Astrocyte (in vitro differentiated cells and primary cell): ENCODE data around the gene ENHO. TPM values are rescaled to one million over a fixed set of nuclear protein-coding genes. Genes with fewer than 3 reads are reported as not detected.
"Not testable (repeated sequence)": the region's sequence is repeated elsewhere in the genome, so short reads cannot be mapped to it uniquely, and the experiment has no call there.

Experiments
- DNase-seq: peaks from one replicate; pipeline ENCODE4 v3.0.0-alpha.2; 2010; ENCODE audit warnings: low read depth
- FAIRE-seq: peaks from 2 replicates; lab custom pipeline; 2011; peaks lifted over from hg19 to GRCh38; lab: Jason Lieb, UNC
- H2AFZ ChIP-seq: 2 replicates; pipeline ENCODE4 v1.6.0; 2012; ENCODE audit warnings: low read depth, low read length, inconsistent platforms
- H3K27ac ChIP-seq: 2 replicates; pipeline ENCODE4 v1.5.1; 2011; ENCODE audit warnings: low read depth, low read length, inconsistent platforms
- H3K27me3 ChIP-seq: 2 replicates; pipeline ENCODE4 v1.6.0; 2011; ENCODE audit warnings: low read length, inconsistent platforms; ENCODE audit not compliant: insufficient read depth
- H3K36me3 ChIP-seq: 2 replicates; pipeline ENCODE4 v1.5.1; 2011; ENCODE audit warnings: low read length, inconsistent platforms; ENCODE audit not compliant: insufficient read depth
- H3K4me1 ChIP-seq: 2 replicates; pipeline ENCODE4 v1.5.1; 2011; ENCODE audit warnings: low read length, inconsistent platforms; ENCODE audit not compliant: insufficient read depth
- H3K4me2 ChIP-seq: 2 replicates; pipeline ENCODE4 v1.6.0; 2012; ENCODE audit warnings: low read length, inconsistent platforms
- H3K4me3 ChIP-seq: 2 replicates; pipeline ENCODE4 v1.5.1; 2011; ENCODE audit warnings: low read depth, mild to moderate bottlenecking, low read length, inconsistent platforms; ENCODE audit not compliant: insufficient read depth
- H3K79me2 ChIP-seq: 2 replicates; pipeline ENCODE4 v1.6.0; 2012; ENCODE audit warnings: mild to moderate bottlenecking, low read length, inconsistent platforms; ENCODE audit not compliant: insufficient read depth
- H3K9ac ChIP-seq: 2 replicates; pipeline ENCODE4 v1.6.0; 2012; ENCODE audit warnings: mild to moderate bottlenecking, low read length, inconsistent platforms
- H3K9me3 ChIP-seq: 2 replicates; pipeline ENCODE4 v1.5.1; 2012; ENCODE audit warnings: low read depth, mild to moderate bottlenecking, low read length, inconsistent platforms; ENCODE audit not compliant: insufficient read depth
- H4K20me1 ChIP-seq: 2 replicates; pipeline ENCODE4 v1.6.0; 2012; ENCODE audit warnings: low read length, inconsistent platforms; ENCODE audit not compliant: insufficient read depth
- H3K27ac Mint-ChIP-seq: one replicate; pipeline ENCODE4 v1.8.0; 2021; ENCODE audit warnings: mild to moderate bottlenecking, mixed read lengths; ENCODE audit not compliant: unreplicated experiment
- H3K27me3 Mint-ChIP-seq: one replicate; pipeline ENCODE4 v1.8.0; 2021; ENCODE audit warnings: low read depth, mixed read lengths; ENCODE audit not compliant: unreplicated experiment
- H3K36me3 Mint-ChIP-seq: one replicate; pipeline ENCODE4 v1.8.0; 2021; ENCODE audit warnings: low read depth, mixed read lengths; ENCODE audit not compliant: unreplicated experiment
- H3K4me1 Mint-ChIP-seq: one replicate; pipeline ENCODE4 v1.8.0; 2021; ENCODE audit warnings: low read depth, mixed read lengths; ENCODE audit not compliant: unreplicated experiment
- H3K4me3 Mint-ChIP-seq: one replicate; pipeline ENCODE4 v1.8.0; 2021; ENCODE audit warnings: mild to moderate bottlenecking, moderate library complexity, mixed read lengths; ENCODE audit not compliant: unreplicated experiment
- H3K9me3 Mint-ChIP-seq: one replicate; pipeline ENCODE4 v1.8.0; 2021; ENCODE audit warnings: mild to moderate bottlenecking, mixed read lengths; ENCODE audit not compliant: unreplicated experiment
- CTCF ChIP-seq: IDR thresholded peaks from 2 replicates; pipeline ENCODE4 v1.5.1; 2011; ENCODE audit warnings: low read depth, mild to moderate bottlenecking, inconsistent platforms, low read length, moderate library complexity; ENCODE audit not compliant: insufficient read depth
- EZH2 ChIP-seq: IDR thresholded peaks from 2 replicates; pipeline ENCODE4 v1.6.1; 2012; ENCODE audit warnings: mild to moderate bottlenecking, low read length, inconsistent platforms; ENCODE audit not compliant: insufficient read depth
- total RNA-seq: library from RNA; stranded (reverse); gene quantifications from 2 replicates; pipeline ENCODE4 v1.2.1, GENCODE V29; 2021

ENHO gene
- total RNA-seq, 1 donor from 2014 or later: 1.1 TPM

- Histone ChIP-seq H3K79me2 (no peaks in the 10 kb centered on the region), H3K9ac (no peak overlapping the region), H3K36me3 (no peaks in the 10 kb centered on the region), H3K4me1 (no peaks in the 10 kb centered on the region), H3K27ac (no peak overlapping the region), H4K20me1 (no peaks in the 10 kb centered on the region), H3K27me3 (peaks cover 10% of the 10 kb centered on the region), H3K9me3 (no peaks in the 10 kb centered on the region), H3K4me2 (no peak overlapping the region), H2AFZ (no peak overlapping the region), H3K4me3 (no peak overlapping the region)
- TF ChIP-seq CTCF: no peak
- no peak for TF ChIP-seq EZH2
- Mint-ChIP-seq H3K9me3 (peaks cover 1% of the 10 kb centered on the region), H3K4me1 (peaks cover 9% of the 10 kb centered on the region), H3K4me3 (no peak overlapping the region), H3K27me3 (peaks cover 22% of the 10 kb centered on the region), H3K36me3 (peaks cover 2% of the 10 kb centered on the region), H3K27ac (no peak overlapping the region)
- peak; percentile 35 for DNase-seq
- no peak for FAIRE-seq
Measured at GRCh38 chr9:34540827-34541226, 18.0 kb upstream of the ENHO start.

GRCh38 chr9:34536685-34537084, 13.9 kb upstream of the ENHO start:
- Histone ChIP-seq H3K4me2 (no peak overlapping the region), H3K9me3 (no peaks in the 10 kb centered on the region), H3K36me3 (no peaks in the 10 kb centered on the region), H3K9ac (no peak overlapping the region), H2AFZ (no peak overlapping the region), H4K20me1 (no peaks in the 10 kb centered on the region), H3K27me3 (peaks cover 13% of the 10 kb centered on the region), H3K4me1 (no peaks in the 10 kb centered on the region), H3K4me3 (no peak overlapping the region), H3K27ac (no peak overlapping the region), H3K79me2 (no peaks in the 10 kb centered on the region)
- peaks cover 35% of the 10 kb centered on the region for H3K27me3 Mint-ChIP-seq
- H3K9me3 Mint-ChIP-seq: peaks cover 11% of the 10 kb centered on the region
- FAIRE-seq: no peak
- no peaks in the 10 kb centered on the region for H3K36me3 Mint-ChIP-seq
- DNase-seq: no peak
- TF ChIP-seq EZH2 (no peak), CTCF (no peak)
- peaks cover 9% of the 10 kb centered on the region for H3K4me1 Mint-ChIP-seq
- no peak overlapping the region for H3K27ac Mint-ChIP-seq
- H3K4me3 Mint-ChIP-seq: no peak overlapping the region

GRCh38 chr9:34532041-34532440, 9.3 kb upstream of the ENHO start:
- DNase-seq, H4K20me1 ChIP-seq, H3K4me1 ChIP-seq, H3K4me3 ChIP-seq, H3K27ac ChIP-seq, H3K9me3 ChIP-seq, H3K4me1 Mint-ChIP-seq, H3K4me3 Mint-ChIP-seq, H3K27ac Mint-ChIP-seq, H3K36me3 Mint-ChIP-seq, FAIRE-seq, H3K4me2 ChIP-seq, H3K79me2 ChIP-seq, H3K36me3 ChIP-seq, H2AFZ ChIP-seq, H3K9ac ChIP-seq: not testable (repeated sequence)
- peaks cover 13% of the 10 kb centered on the region for H3K27me3 ChIP-seq
- H3K27me3 Mint-ChIP-seq: peaks cover 55% of the 10 kb centered on the region
- peaks cover 16% of the 10 kb centered on the region for H3K9me3 Mint-ChIP-seq
